Kidney glomerular epithelial cell (primary cell): ENCODE results near the gene UAP1.

Experiments used
- DNase-seq: peaks from one replicate; lab custom pipeline; 2025; lab: John Stamatoyannopoulos, UW

The UAP1 gene

GRCh38 chr1:162616848-162617247, 55.3 kb downstream of the UAP1 start:
- no peak for DNase-seq

DNA sequence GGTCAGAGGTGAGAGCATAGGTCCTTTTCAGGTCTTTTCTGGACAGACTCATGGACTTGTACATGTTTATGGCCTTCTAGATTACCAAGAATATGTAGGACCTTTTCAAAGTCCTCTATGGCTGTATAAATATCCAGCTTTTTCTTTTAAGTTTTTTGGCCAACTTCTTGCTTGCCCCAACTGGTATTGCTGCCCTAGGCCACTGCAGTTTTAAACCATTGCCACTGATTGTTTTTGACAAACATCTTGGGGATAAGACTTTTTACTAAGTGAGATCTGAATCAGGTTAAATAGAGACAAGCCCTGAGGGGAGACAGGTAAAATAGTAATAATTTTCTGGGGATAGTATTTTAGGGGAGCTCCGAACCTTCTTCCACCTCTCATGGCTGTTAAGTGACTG, 56.0 kb downstream of the UAP1 start:
- no peak for DNase-seq

- no peak for DNase-seq
These were observed 57.6 kb downstream of the UAP1 start for GRCh38 chr1:162619076-162619475.

- DNase-seq, result no peak
These were observed 59.7 kb downstream of the UAP1 start for GRCh38 chr1:162621256-162621655.

- DNase-seq, result no peak
These were observed 64.2 kb downstream of the UAP1 start for GRCh38 chr1:162625679-162626078.

DNA sequence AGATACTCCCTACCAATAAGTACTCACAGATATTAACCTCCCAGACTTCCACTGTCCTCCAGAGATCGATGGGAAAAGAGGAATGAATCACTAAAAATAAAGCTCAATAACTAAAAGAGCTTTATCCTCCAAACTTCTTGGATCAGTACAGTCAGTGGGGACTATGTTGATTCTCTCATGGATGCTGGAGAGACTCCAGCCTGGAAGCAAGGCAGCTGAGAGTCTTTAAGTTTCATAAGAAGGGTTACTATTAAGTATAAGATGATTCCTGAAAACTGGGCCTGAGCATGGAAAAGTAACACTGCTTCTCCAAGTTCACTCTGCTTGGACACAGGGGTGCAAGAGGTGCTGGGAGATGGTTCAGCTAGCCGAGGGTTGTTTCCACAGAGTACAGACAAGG, 64.6 kb downstream of the UAP1 start:
- no peak for DNase-seq

DNA sequence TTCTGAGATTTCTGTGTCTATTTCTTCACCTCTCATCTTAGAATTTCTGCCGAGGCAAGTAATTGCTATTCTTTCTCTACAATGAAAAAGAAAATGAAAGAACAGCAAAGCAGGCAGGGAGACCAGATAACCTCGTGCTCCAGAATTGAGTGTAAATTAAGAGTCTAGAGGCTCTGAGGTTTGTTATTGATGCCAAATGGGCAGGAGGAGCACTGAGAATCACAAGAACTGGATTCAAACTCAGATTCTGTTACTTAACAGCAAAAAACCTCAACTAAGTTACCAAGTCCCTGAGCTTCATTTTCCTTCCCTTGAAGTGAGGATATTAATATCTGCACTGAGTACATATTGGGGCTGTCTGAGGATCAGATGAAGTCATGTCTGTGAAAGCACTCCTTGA, 65.2 kb downstream of the UAP1 start:
- no peak for DNase-seq

DNA sequence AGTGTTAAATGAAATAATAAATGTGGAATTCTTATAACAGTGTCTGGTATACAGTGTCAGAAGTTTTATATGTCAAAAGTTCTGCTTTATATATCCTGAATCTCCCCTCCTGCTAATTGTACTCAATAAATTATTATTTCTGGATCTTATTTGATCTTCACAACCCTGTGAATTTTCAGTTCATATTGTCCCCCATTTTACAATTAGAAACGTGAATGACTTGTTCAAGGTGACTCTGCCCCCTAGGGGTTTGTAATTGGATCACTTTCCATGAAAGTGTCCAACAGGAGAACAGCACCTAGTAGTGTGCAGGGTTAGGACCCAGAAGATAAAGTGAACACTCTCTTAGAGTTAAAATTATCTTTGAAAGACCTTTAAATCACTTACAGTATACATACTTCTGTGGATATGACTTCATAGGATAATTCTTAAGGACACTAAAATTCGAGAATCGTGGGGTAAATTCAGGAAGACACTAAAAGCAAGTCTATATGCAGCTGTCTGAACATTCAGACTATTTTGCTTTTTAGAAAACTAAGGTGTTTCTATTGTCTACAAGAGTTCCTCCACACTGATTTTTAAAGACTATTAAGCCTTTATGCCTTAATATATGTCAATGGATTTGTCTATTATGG, 66.3 kb downstream of the UAP1 start:
- DNase-seq, result no peak

DNA sequence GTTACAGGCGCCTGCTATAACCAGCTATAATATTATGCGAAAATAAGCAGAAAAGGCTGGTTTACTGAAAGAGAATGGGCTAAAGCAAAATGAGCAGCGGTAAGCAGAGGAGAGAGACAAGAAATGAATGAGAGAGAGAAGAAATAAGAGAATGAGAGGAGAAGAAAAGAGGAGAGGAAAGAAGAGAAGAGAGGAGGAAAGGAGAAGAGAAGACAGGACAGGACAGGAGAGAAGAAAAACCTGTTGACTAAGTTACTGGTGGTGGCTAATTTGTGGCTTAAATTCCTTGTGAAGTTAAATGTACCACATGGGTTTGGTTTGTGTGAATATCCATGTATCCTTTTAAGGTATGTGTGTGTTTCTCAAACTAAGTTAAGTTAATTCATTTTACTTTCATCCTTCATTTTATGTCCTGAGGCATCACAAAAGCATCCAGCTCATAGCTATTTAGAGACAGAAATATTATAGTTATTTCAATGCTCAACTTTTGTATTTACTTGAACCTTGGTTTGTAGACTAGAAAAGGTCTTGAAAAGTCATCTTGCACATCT, 67.6 kb downstream of the UAP1 start:
- DNase-seq, result no peak

DNA sequence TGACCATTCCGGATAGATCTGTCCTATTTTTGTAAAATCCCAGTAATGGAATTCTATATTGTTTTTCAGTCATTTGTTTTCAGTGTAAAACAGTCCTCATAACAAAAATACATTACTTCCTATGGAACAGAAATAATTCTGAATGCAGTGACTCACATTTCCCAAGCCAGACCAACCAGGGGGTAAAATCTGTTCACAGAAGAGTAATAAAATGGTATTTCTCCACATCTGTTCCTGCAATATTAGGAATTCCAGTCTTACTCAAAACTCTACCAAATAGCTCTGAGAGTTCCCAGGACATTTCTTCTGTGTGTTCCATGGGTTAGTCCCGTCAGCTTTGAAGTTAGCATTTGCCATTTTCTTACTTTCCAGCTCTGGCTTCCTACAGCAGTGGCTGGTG, 68.1 kb downstream of the UAP1 start:
- DNase-seq, result no peak

- no peak for DNase-seq
These were observed 70.1 kb downstream of the UAP1 start for GRCh38 chr1:162631546-162632191.

GRCh38 chr1:162632217-162632666, 70.7 kb downstream of the UAP1 start, which contains the start of gene DDR2:
Gene DDR2 (plus strand): TSS chr1:162632464. CDS start chr1:162719064, 86,600 bp downstream.
- DNase-seq, result no peak

- no peak for DNase-seq
These were observed 71.2 kb downstream of the UAP1 start for GRCh38 chr1:162632698-162633080.

GRCh38 chr1:162633081-162633762, 71.7 kb downstream of the UAP1 start:
- DNase-seq, result no peak

DNA sequence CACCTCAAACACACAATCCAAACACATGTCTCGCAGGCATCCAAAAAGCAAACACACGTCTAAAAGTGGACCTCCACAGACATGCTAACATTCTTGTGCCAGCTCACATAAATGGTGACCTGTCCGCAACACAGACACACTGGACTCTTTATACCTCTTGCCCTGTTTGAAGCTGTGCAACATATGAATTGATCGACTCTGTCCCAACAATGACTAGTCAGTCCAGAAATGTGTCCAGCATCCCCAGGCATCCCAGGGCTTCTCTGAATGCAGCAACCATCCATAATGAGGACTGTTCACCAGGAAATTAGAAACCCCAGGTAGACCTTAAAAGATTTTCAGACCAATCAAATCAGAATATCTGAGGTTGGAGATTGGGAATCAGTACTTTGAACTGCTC, 73.9 kb downstream of the UAP1 start:
- DNase-seq, result no peak

- no peak for DNase-seq
These were observed 78.2 kb downstream of the UAP1 start for GRCh38 chr1:162639718-162640117.

- no peak for DNase-seq
These were observed 79.6 kb downstream of the UAP1 start for GRCh38 chr1:162641114-162641513.

DNA sequence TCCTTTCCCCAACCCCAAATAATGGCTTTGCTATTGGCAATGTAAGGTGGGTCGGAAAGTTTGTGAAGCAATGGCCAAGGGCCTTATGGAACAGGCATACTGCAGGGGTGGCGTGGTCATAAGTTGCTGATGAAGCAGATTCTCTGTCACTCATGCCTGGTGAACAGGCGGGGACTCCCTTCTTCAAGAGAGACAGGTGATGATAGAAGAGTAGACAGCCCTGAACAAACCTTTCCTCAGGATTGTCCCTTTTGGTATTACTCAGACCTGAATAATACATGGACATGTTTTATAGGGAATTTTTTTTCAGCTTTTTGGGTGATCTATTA, 83.4 kb downstream of the UAP1 start:
- no peak for DNase-seq

- DNase-seq, result no peak
These were observed 84.1 kb downstream of the UAP1 start for GRCh38 chr1:162645666-162646065.

- DNase-seq, result no peak
These were observed 88.1 kb downstream of the UAP1 start for GRCh38 chr1:162649583-162649982.
